ENCODE data around the gene SRSF5.
A peak's percentile ranks its signal among the peaks of the same experiment; 100 is the strongest.
"Not testable (repeated sequence)": the region's sequence is repeated elsewhere in the genome, so short reads cannot be mapped to it uniquely, and the experiment has no call there.

The SRSF5 gene

DNA sequence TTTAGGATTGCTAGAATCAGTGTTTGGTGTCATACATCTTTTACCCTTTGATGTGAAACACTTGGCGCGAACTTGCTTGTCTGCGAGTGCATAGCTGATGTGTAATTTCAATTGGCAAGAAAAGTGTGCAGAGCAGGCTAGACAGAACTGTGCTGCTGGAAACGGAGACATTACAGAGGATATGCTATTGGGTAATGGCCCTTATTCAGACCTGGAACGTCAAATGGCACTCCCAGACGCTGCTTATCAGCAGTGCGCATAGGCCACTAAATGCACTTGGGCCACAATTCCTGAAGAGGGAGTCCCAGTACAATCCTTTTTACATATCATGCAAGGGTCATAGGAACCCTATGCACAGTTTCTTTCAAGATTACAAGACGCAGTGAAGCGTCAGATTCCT is 45.8 kb downstream of the SRSF5 start:
- H3K4me1 ChIP-seq (ENCODE audit: insufficient read depth, low read length) = no peaks in the 10 kb centered on the region
- no peaks in the 10 kb centered on the region for H3K27me3 ChIP-seq (ENCODE audit: insufficient read depth, low read length)
- no peaks in the 10 kb centered on the region for H3K36me3 ChIP-seq (ENCODE audit: insufficient read depth, low read depth, low read length)
- no peak overlapping the region for H3K4me3 ChIP-seq (ENCODE audit: low read length)
- no peaks in the 10 kb centered on the region for H3K9me3 ChIP-seq (ENCODE audit: insufficient read depth, low read depth, low read length)
- H3K9ac ChIP-seq (ENCODE audit: low read depth, low read length) = no peak overlapping the region
- no peak overlapping the region for H3K27ac ChIP-seq (ENCODE audit: low read length)

DNA sequence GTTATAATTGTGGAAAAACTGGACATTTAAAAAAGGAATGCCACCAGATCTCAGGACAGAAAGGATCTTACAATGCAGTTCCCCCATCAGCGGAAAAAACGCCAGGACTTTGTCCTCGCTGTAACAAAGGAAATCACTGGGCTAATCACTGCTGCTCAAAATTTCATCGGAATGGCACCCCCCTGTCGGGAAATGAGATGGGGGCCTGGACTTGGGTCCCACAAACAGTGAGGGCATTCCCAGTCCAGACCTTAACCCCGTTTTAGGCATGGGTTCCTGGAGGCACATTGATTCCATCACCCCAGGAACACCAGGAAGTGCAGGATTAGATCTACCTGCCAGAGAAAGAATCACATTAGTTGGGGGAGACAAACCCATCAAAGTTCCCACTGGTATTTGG is 46.4 kb downstream of the SRSF5 start:
- H3K36me3 ChIP-seq (ENCODE audit: insufficient read depth, low read depth, low read length); H3K27ac ChIP-seq (ENCODE audit: low read length): not testable (repeated sequence)

GRCh38 chr14:69814397-69814796 is 47.5 kb downstream of the SRSF5 start:
- no peak overlapping the region for H3K27ac ChIP-seq (ENCODE audit: low read length)
- no peak overlapping the region for H3K9ac ChIP-seq (ENCODE audit: low read depth, low read length)
- no peak overlapping the region for H3K4me3 ChIP-seq (ENCODE audit: low read length)
- H3K4me1 ChIP-seq (ENCODE audit: insufficient read depth, low read length) = no peaks in the 10 kb centered on the region
- H3K36me3 ChIP-seq (ENCODE audit: insufficient read depth, low read depth, low read length) = no peaks in the 10 kb centered on the region
- no peaks in the 10 kb centered on the region for H3K9me3 ChIP-seq (ENCODE audit: insufficient read depth, low read depth, low read length)
- H3K27me3 ChIP-seq (ENCODE audit: insufficient read depth, low read length) = no peaks in the 10 kb centered on the region; the same call in 1 of the 2 replicates

More for the DNA sequence above, 46.4 kb downstream of the SRSF5 start:
- not testable (repeated sequence) for H3K9ac ChIP-seq (ENCODE audit: low read depth, low read length); H3K4me1 ChIP-seq (ENCODE audit: insufficient read depth, low read length); H3K27me3 ChIP-seq (ENCODE audit: insufficient read depth, low read length); H3K9me3 ChIP-seq (ENCODE audit: insufficient read depth, low read depth, low read length); H3K4me3 ChIP-seq (ENCODE audit: low read length)

DNA sequence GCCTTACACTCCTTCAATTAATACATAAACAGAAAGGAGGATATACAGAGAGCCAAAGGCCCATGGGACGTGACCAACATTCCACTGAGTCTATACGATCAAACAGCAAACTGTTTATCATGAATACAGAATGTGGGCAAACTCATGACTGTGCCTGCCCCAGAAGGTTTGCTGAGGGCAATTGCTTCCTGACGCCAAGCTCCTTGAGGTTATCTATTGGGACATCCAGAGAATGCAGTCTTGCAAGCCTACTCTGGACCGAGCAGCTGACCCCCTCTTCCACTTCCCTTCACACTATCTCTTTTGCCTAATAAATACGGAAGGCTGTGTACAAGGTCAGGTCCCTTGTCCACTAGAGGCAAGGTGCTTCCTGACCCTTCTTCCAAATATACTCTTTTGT is 48.6 kb downstream of the SRSF5 start:
- no peak overlapping the region for H3K9ac ChIP-seq (ENCODE audit: low read depth, low read length)
- no peaks in the 10 kb centered on the region; the same call in 1 of the 2 replicates for H3K27me3 ChIP-seq (ENCODE audit: insufficient read depth, low read length)

DNA sequence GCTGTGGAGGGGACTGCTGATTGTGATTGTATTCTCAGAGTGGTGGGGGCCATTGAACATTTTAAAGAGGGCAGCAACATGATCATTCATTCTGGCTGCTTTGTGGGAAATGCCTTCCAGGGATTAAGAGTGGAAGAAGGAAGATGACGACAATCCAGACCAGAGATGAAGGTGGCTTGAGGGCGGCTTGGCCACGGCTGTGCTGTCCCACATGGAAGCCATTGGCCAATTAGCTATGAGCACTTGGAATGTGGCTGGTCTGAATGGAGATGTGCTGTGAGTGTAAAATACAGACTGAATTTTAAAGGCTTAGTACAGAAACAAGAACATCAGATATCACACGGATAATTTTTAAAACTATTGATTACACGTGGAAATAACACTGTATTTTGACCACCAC is 49.3 kb downstream of the SRSF5 start:
- H3K9ac ChIP-seq (ENCODE audit: low read depth, low read length) = no peak overlapping the region
- no peaks in the 10 kb centered on the region for H3K4me1 ChIP-seq (ENCODE audit: insufficient read depth, low read length)
- no peak overlapping the region for H3K27ac ChIP-seq (ENCODE audit: low read length)
- no peak overlapping the region for H3K4me3 ChIP-seq (ENCODE audit: low read length)
- H3K27me3 ChIP-seq (ENCODE audit: insufficient read depth, low read length) = no peaks in the 10 kb centered on the region; the same call in 1 of the 2 replicates
- H3K36me3 ChIP-seq (ENCODE audit: insufficient read depth, low read depth, low read length) = no peaks in the 10 kb centered on the region
- H3K9me3 ChIP-seq (ENCODE audit: insufficient read depth, low read depth, low read length) = no peaks in the 10 kb centered on the region

More for the DNA sequence above, 48.6 kb downstream of the SRSF5 start:
- H3K9me3 ChIP-seq (ENCODE audit: insufficient read depth, low read depth, low read length) = no peaks in the 10 kb centered on the region
- H3K27ac ChIP-seq (ENCODE audit: low read length) = no peak overlapping the region
- H3K4me3 ChIP-seq (ENCODE audit: low read length) = no peak overlapping the region
- H3K4me1 ChIP-seq (ENCODE audit: insufficient read depth, low read length) = no peaks in the 10 kb centered on the region
- no peaks in the 10 kb centered on the region for H3K36me3 ChIP-seq (ENCODE audit: insufficient read depth, low read depth, low read length)

- H3K36me3 ChIP-seq (ENCODE audit: insufficient read depth, low read depth, low read length) = no peaks in the 10 kb centered on the region
- no peak overlapping the region for H3K27ac ChIP-seq (ENCODE audit: low read length)
- H3K4me1 ChIP-seq (ENCODE audit: insufficient read depth, low read length) = no peaks in the 10 kb centered on the region
- H3K9me3 ChIP-seq (ENCODE audit: insufficient read depth, low read depth, low read length) = no peaks in the 10 kb centered on the region
- no peaks in the 10 kb centered on the region; the same call in 1 of the 2 replicates for H3K27me3 ChIP-seq (ENCODE audit: insufficient read depth, low read length)
- H3K4me3 ChIP-seq (ENCODE audit: low read length) = 0 out of 2 replicates have a peak overlapping the region, but pooled peaks have one; percentile 24
- H3K9ac ChIP-seq (ENCODE audit: low read depth, low read length) = no peak overlapping the region
Observed at GRCh38 chr14:69818758-69819191, 51.8 kb downstream of the SRSF5 start.

DNA sequence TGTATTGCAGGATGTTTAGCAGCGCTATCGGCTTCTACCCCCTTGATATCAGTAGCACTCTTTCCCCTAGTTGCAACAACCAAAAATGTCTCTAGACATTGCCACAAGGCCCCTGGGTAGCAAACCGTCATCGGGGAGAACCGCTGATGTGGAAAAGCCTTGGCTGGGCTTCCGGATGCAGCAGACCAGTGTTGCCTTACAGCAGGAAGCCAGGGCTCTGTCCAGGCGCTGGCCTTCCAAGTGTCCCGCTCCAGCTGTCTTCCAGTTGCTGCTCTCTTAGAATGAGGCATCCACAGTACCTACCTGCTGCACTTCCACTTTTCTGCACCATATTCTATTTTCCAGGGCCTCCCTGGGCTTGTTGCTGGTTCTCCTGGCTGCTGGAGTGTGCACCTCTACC is 52.7 kb downstream of the SRSF5 start:
- Histone ChIP-seq H3K4me1 (ENCODE audit: insufficient read depth, low read length) (no peaks in the 10 kb centered on the region), H3K27ac (ENCODE audit: low read length) (no peak overlapping the region), H3K9me3 (ENCODE audit: insufficient read depth, low read depth, low read length) (no peaks in the 10 kb centered on the region), H3K27me3 (ENCODE audit: insufficient read depth, low read length) (no peaks in the 10 kb centered on the region; the same call in 1 of the 2 replicates), H3K9ac (ENCODE audit: low read depth, low read length) (no peak overlapping the region), H3K4me3 (ENCODE audit: low read length) (no peak overlapping the region), H3K36me3 (ENCODE audit: insufficient read depth, low read depth, low read length) (no peaks in the 10 kb centered on the region)

DNA sequence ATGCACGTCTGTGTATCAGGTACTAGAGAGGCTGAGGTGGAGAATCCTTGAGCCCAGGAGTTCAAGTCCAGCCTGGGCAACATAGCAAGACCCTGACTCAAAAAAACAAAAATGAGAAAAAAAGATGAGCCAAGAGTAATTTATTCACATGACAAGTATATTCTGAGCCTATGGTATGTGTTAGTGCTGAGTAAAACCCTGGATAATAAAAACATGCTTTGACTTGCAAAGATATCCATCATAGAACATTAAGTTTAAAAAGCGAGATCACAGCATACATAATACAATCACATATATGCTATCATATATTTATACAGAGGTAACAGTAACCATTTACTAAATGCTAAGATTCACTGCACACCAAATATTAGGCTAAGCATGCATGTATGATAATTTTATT is 54.0 kb downstream of the SRSF5 start:
- H3K4me3 ChIP-seq (ENCODE audit: low read length) = no peak overlapping the region
- H3K9me3 ChIP-seq (ENCODE audit: insufficient read depth, low read depth, low read length) = no peaks in the 10 kb centered on the region
- H3K9ac ChIP-seq (ENCODE audit: low read depth, low read length) = no peak overlapping the region
- no peaks in the 10 kb centered on the region for H3K36me3 ChIP-seq (ENCODE audit: insufficient read depth, low read depth, low read length)
- H3K27me3 ChIP-seq (ENCODE audit: insufficient read depth, low read length) = no peaks in the 10 kb centered on the region; the same call in 1 of the 2 replicates
- no peak overlapping the region for H3K27ac ChIP-seq (ENCODE audit: low read length)
- H3K4me1 ChIP-seq (ENCODE audit: insufficient read depth, low read length) = no peaks in the 10 kb centered on the region

All from iPS-20b (cell line).